CD4-positive, CD25-positive, alpha-beta regulatory T cell (primary cell): ENCODE data around the gene NAV1. TPM values are rescaled to one million over a fixed set of nuclear protein-coding genes. Genes with fewer than 3 reads are reported as not detected.

Source experiments
- ATAC-seq, 2 donors: fragments of 150-1000 bp; cut with Tn5 transposase; one replicate each; pipeline ENCODE4 v1.10.0; 2021; ENCODE audit warnings: low read depth in 2 of 2, moderate number of reproducible peaks in 2 of 2, moderate library complexity in 1 of 2
- DNase-seq, 3 donors: peaks; one replicate each; pipeline versions ENCODE4 v3.0.0 to v3.0.0-alpha.2; 2012 to 2022; ENCODE audit warnings: mixed read lengths in 1 of 3
- H3K27ac ChIP-seq: one replicate; pipeline ENCODE4 v1.7.0; 2013; ENCODE audit warnings: mild to moderate bottlenecking, low read length; ENCODE audit not compliant: insufficient read depth, poor library complexity, severe bottlenecking
- H3K27me3 ChIP-seq: one replicate; pipeline ENCODE4 v1.7.0; 2013; ENCODE audit warnings: low read length; ENCODE audit not compliant: control insufficient read depth, insufficient read depth
- H3K36me3 ChIP-seq: one replicate; pipeline ENCODE4 v1.7.0; 2013; ENCODE audit warnings: mild to moderate bottlenecking, low read length, moderate library complexity; ENCODE audit not compliant: control insufficient read depth, insufficient read depth
- H3K4me1 ChIP-seq: 2 replicates; pipeline ENCODE4 v1.7.0; 2013; ENCODE audit warnings: mild to moderate bottlenecking, low read length; ENCODE audit not compliant: insufficient read depth, control insufficient read depth, poor library complexity, severe bottlenecking
- H3K4me3 ChIP-seq: one replicate; pipeline ENCODE4 v1.7.0; 2013; ENCODE audit warnings: low read depth, mild to moderate bottlenecking, low read length, moderate library complexity
- H3K9me3 ChIP-seq, 2 experiments: 1 replicate in 1 of 2; 2 replicates in 1 of 2; pipeline ENCODE4 v1.7.0; 2013; ENCODE audit warnings: low read length in 2 of 2, mild to moderate bottlenecking in 1 of 2, moderate library complexity in 1 of 2; ENCODE audit not compliant: control insufficient read depth in 2 of 2
- H3K27ac Mint-ChIP-seq, 3 donors: one replicate each; pipeline ENCODE4 v1.8.0; 2020 to 2022; ENCODE audit warnings: mild to moderate bottlenecking in 3 of 3, mixed read lengths in 3 of 3, moderate library complexity in 2 of 3
- H3K27me3 Mint-ChIP-seq: one replicate; pipeline ENCODE4 v1.8.0; 2022; ENCODE audit warnings: mild to moderate bottlenecking, mixed read lengths
- H3K36me3 Mint-ChIP-seq: one replicate; pipeline ENCODE4 v1.8.0; 2020; ENCODE audit warnings: mixed read lengths
- H3K4me1 Mint-ChIP-seq, 4 donors: one replicate each; pipeline ENCODE4 v1.8.0; 2020 to 2022; ENCODE audit warnings: mixed read lengths in 4 of 4, mild to moderate bottlenecking in 1 of 4
- H3K4me3 Mint-ChIP-seq, 4 donors: one replicate each; pipeline ENCODE4 v1.8.0; 2020 to 2022; ENCODE audit warnings: mild to moderate bottlenecking in 4 of 4, mixed read lengths in 4 of 4, moderate library complexity in 3 of 4
- H3K9me3 Mint-ChIP-seq, 7 donors: one replicate each; pipeline ENCODE4 v1.8.0; 2020 to 2022; ENCODE audit warnings: mixed read lengths in 7 of 7, mild to moderate bottlenecking in 3 of 7, moderate library complexity in 2 of 7
- polyA plus RNA-seq, 4 donors: library from polyadenylated mRNA; unstranded; fragments of 300-500 nt; fragmentation: Illumina TruSeq; gene quantifications; one replicate each; pipeline ENCODE4 v1.2.3, GENCODE V29; 2021
- total RNA-seq: library from RNA; stranded (reverse); gene quantifications from one replicate; pipeline ENCODE4 v1.2.3, GENCODE V29; 2022

The NAV1 gene
- total and polyA plus RNA-seq, 5 donors from 2014 or later = 0.39 to 4.9 (median 1.7) TPM

DNA sequence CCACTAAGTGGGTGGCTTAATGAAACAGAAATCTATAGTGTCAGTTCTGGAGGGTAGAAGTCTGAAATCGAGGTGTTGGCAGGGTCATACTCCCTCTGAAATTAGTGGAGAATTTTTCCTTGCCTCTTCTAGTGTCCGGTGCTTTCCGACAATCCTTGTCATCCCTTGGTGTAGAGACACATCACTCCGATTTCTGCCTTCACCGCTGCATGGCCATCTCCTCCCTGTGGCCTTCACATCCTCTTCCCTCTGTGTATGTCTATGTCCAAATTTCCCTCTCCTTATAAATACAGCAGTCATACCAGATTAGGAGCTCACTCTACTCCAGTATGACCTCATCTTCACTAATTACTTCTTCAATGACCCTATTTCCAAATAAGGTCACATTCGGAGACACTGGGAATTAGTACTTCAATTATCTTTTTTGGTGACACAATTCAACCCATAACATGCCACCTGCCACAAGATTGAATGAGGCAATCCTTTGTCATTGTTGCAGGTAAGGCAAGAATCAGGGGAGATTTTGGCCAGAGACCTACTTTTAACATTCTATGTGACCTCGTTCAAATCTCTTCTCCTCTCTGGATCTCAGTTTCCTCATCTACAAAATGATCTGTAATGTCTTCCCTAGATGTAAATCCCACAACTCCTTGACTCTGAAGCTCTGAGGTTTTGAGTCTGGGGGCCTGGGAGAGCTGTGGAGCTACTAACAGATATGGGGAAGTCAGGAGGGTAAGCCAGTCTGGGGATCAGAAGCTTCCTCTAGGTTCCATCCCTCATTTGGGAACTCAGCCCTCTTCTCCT lies 16.1 kb downstream of the NAV1 start:
- Histone ChIP-seq H3K36me3 (no peaks in the 10 kb centered on the region), H3K4me3 (no peak overlapping the region), H3K9me3 (no peaks in the 10 kb centered on the region), H3K27ac (no peak overlapping the region), H3K4me1 (no peaks in the 10 kb centered on the region), H3K27me3 (no peaks in the 10 kb centered on the region)
- Mint-ChIP-seq H3K27me3 (peaks cover 7% of the 10 kb centered on the region), H3K4me1 (peaks cover 0 to 4% (median 0%) of the 10 kb centered on the region in 4 donors), H3K4me3 (no peak overlapping the region), H3K27ac (peak overlapping the region in 1 of 3 donors; percentile 24), H3K36me3 (no peaks in the 10 kb centered on the region), H3K9me3 (no peaks in the 10 kb centered on the region)
- no peak for DNase-seq
- no peak for ATAC-seq

- ATAC-seq (no peak), DNase-seq (no peak)
- Histone ChIP-seq H3K4me3 (no peak overlapping the region), H3K4me1 (no peaks in the 10 kb centered on the region), H3K27ac (no peak overlapping the region), H3K36me3 (no peaks in the 10 kb centered on the region), H3K9me3 (no peaks in the 10 kb centered on the region), H3K27me3 (no peaks in the 10 kb centered on the region)
- Mint-ChIP-seq H3K27ac (peak overlapping the region in 1 of 3 donors; percentile 24), H3K4me3 (no peak overlapping the region), H3K4me1 (peaks cover 0 to 6% (median 0%) of the 10 kb centered on the region in 4 donors), H3K9me3 (no peaks in the 10 kb centered on the region), H3K27me3 (peaks cover 7% of the 10 kb centered on the region), H3K36me3 (no peaks in the 10 kb centered on the region)
These were observed 16.6 kb downstream of the NAV1 start for GRCh38 chr1:201555593-201555945.

GRCh38 chr1:201556841-201557571 lies 18.1 kb downstream of the NAV1 start:
- peaks cover 0 to 6% (median 0%) of the 10 kb centered on the region in 4 donors for H3K4me1 Mint-ChIP-seq
- no peaks in the 10 kb centered on the region for H3K9me3 Mint-ChIP-seq
- no peak overlapping the region for H3K27ac Mint-ChIP-seq
- Histone ChIP-seq H3K27me3 (no peaks in the 10 kb centered on the region), H3K27ac (no peak overlapping the region), H3K9me3 (no peaks in the 10 kb centered on the region), H3K36me3 (no peaks in the 10 kb centered on the region), H3K4me1 (no peaks in the 10 kb centered on the region), H3K4me3 (no peak overlapping the region)
- H3K36me3 Mint-ChIP-seq = no peaks in the 10 kb centered on the region
- H3K4me3 Mint-ChIP-seq = no peak overlapping the region
- ATAC-seq (no peak), DNase-seq (no peak)
- H3K27me3 Mint-ChIP-seq = peaks cover 7% of the 10 kb centered on the region

DNA sequence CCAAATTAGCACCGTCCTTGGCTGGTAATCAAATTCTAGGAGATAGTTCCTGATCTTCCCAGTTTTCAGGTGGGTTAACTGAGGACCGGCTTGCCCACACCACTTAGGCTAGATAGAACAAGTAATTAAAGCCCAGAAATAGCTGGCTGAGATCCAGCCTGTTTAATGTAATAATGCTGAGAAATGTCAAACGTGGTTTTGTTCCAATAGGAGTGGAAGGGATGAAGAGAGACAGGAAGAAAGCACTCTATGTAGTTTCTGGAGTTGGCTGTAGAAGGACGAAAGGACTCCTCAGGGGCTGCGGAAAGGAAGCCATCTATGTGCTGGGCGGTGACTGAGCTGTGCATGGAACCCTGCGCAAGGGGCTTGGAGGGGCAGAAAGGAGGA lies 18.6 kb downstream of the NAV1 start:
- Histone ChIP-seq H3K36me3 (no peaks in the 10 kb centered on the region), H3K27me3 (no peaks in the 10 kb centered on the region), H3K4me1 (no peaks in the 10 kb centered on the region), H3K9me3 (no peaks in the 10 kb centered on the region), H3K4me3 (no peak overlapping the region), H3K27ac (no peak overlapping the region)
- H3K4me1 Mint-ChIP-seq = peaks cover 0 to 6% (median 0%) of the 10 kb centered on the region in 4 donors
- H3K36me3 Mint-ChIP-seq = no peaks in the 10 kb centered on the region
- no peak for DNase-seq
- no peaks in the 10 kb centered on the region for H3K9me3 Mint-ChIP-seq
- ATAC-seq = no peak
- no peak overlapping the region for H3K27ac Mint-ChIP-seq
- no peak overlapping the region for H3K4me3 Mint-ChIP-seq
- peaks cover 7% of the 10 kb centered on the region for H3K27me3 Mint-ChIP-seq

DNA sequence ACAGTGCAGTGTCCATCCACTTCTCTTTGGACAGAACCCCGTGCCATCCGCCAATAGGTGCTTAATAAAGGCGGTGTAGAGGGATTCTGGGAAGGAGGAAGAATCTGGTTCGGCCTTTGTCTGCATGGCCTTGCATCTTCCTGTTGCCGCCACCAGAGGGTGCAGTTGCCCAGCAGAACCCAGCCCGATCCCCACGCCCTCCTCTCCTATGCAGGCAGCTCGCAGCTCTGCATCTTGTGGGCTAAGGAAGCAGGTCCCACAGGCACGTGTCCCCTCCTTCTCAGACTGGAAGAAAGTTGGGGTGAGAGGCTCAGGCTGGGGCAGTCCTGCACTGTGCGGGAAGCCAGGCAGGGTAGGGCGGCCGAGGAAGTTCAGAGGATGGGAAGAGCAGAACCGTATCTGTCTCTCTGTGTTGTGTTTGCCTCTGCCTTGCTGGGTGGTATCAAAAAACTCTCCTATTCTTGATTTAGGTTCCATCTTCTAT lies 20.8 kb downstream of the NAV1 start:
- no peaks in the 10 kb centered on the region for H3K9me3 Mint-ChIP-seq
- Histone ChIP-seq H3K9me3 (no peaks in the 10 kb centered on the region), H3K4me3 (no peak overlapping the region), H3K4me1 (no peaks in the 10 kb centered on the region), H3K27ac (no peak overlapping the region), H3K36me3 (no peaks in the 10 kb centered on the region), H3K27me3 (no peaks in the 10 kb centered on the region)
- H3K4me1 Mint-ChIP-seq = peaks cover 0 to 6% (median 0%) of the 10 kb centered on the region in 4 donors
- H3K27me3 Mint-ChIP-seq = peaks cover 7% of the 10 kb centered on the region
- no peaks in the 10 kb centered on the region for H3K36me3 Mint-ChIP-seq
- peak overlapping the region in 1 of 3 donors; percentile 52 for H3K27ac Mint-ChIP-seq
- no peak overlapping the region for H3K4me3 Mint-ChIP-seq
- DNase-seq (peak; percentile 34 to 72 (median 49)), ATAC-seq (peak; percentile 80 to 81)

- peak overlapping the region in 1 of 3 donors; percentile 52 for H3K27ac Mint-ChIP-seq
- Histone ChIP-seq H3K36me3 (no peaks in the 10 kb centered on the region), H3K4me3 (no peak overlapping the region), H3K9me3 (no peaks in the 10 kb centered on the region), H3K4me1 (no peaks in the 10 kb centered on the region), H3K27me3 (no peaks in the 10 kb centered on the region), H3K27ac (no peak overlapping the region)
- no peaks in the 10 kb centered on the region for H3K9me3 Mint-ChIP-seq
- ATAC-seq (no peak), DNase-seq (no peak)
- peaks cover 7% of the 10 kb centered on the region for H3K27me3 Mint-ChIP-seq
- H3K36me3 Mint-ChIP-seq = no peaks in the 10 kb centered on the region
- peaks cover 0 to 6% (median 0%) of the 10 kb centered on the region in 4 donors for H3K4me1 Mint-ChIP-seq
- no peak overlapping the region for H3K4me3 Mint-ChIP-seq
These were observed 21.6 kb downstream of the NAV1 start for GRCh38 chr1:201560328-201561194.

DNA sequence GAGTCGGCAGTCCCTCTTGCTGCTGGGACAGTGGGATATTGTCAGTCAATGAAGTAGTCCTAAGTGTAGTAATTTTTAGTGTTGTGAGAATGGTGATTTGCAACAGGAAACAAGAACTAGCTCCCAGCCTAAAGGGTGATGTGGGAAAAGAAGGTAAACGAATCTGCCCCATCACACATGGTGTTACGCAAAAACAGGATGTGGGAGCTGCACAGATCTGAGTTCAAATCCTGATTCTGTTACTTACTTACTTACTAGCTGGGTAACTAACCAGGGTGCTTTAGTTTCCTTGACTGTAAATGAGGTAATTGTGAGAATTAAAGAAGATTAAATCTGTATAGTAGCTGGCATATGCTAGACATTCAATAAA lies 22.3 kb downstream of the NAV1 start:
- H3K36me3 Mint-ChIP-seq = no peaks in the 10 kb centered on the region
- Histone ChIP-seq H3K9me3 (no peaks in the 10 kb centered on the region), H3K36me3 (no peaks in the 10 kb centered on the region), H3K27ac (no peak overlapping the region), H3K27me3 (no peaks in the 10 kb centered on the region), H3K4me3 (no peak overlapping the region), H3K4me1 (no peaks in the 10 kb centered on the region)
- H3K27me3 Mint-ChIP-seq = peaks cover 7% of the 10 kb centered on the region
- H3K4me3 Mint-ChIP-seq = no peak overlapping the region
- H3K27ac Mint-ChIP-seq = no peak overlapping the region
- no peak for DNase-seq
- no peak for ATAC-seq
- H3K9me3 Mint-ChIP-seq = no peaks in the 10 kb centered on the region
- peaks cover 0 to 6% (median 0%) of the 10 kb centered on the region in 4 donors for H3K4me1 Mint-ChIP-seq
